SU-DHL-6 (cell line): Measurements from ENCODE around the gene IQGAP1.

ENCODE experiments used
- H2AFZ ChIP-seq: fragments of 200-600 bp; sonication (generic); 2 replicates; pipeline ENCODE4 v1.6.1; 2014; ENCODE audit warnings: low read depth, mild to moderate bottlenecking, moderate library complexity, mixed read lengths, antibody characterized with exemption, low read length; ENCODE audit not compliant: severe bottlenecking
- H3F3A ChIP-seq: fragments of 200-600 bp; shearing (Covaris generic); 2 replicates; pipeline ENCODE4 v1.6.0; 2016; ENCODE audit warnings: antibody characterized with exemption, mild to moderate bottlenecking; ENCODE audit not compliant: insufficient read depth
- H3K27ac ChIP-seq: fragments of 200-600 bp; sonication (generic); 2 replicates; pipeline ENCODE4 v1.5.1; 2016; ENCODE audit warnings: low read depth, mild to moderate bottlenecking, low read length, moderate library complexity, mixed read lengths
- H3K27me3 ChIP-seq: fragments of 200-600 bp; sonication (generic), shearing (Covaris generic); 2 replicates; pipeline ENCODE4 v1.6.0; 2014; ENCODE audit warnings: mild to moderate bottlenecking, low read length
- H3K36me3 ChIP-seq: fragments of 200-600 bp; sonication (generic); 2 replicates; pipeline ENCODE4 v1.6.1; 2014; ENCODE audit warnings: mild to moderate bottlenecking, low read length, mixed read lengths
- H3K4me2 ChIP-seq: fragments of 300-600, 200-600 bp; shearing (Covaris generic), sonication (generic); 2 replicates; pipeline ENCODE4 v1.6.0; 2014; ENCODE audit warnings: low read length, low read depth, mild to moderate bottlenecking; ENCODE audit not compliant: poor library complexity, severe bottlenecking
- H3K4me3 ChIP-seq: fragments of 200-600 bp; sonication (generic); 2 replicates; pipeline ENCODE4 v1.5.1; 2014; ENCODE audit warnings: antibody characterized with exemption, low read length, mild to moderate bottlenecking, mixed read lengths; ENCODE audit not compliant: insufficient read depth, poor library complexity, severe bottlenecking
- H3K79me2 ChIP-seq: fragments of 200-600 bp; sonication (generic); 2 replicates; pipeline ENCODE4 v1.6.1; 2014; ENCODE audit warnings: mild to moderate bottlenecking, low read length, moderate library complexity; ENCODE audit not compliant: insufficient read depth
- H3K9ac ChIP-seq: fragments of 200-600 bp; sonication (generic); 2 replicates; pipeline ENCODE4 v1.7.0; 2014; ENCODE audit warnings: mild to moderate bottlenecking, low read length
- H3K9me2 ChIP-seq: fragments of 200-600 bp; sonication (generic); replicated peaks from 2 replicates; pipeline ENCODE4 v1.6.1; 2014; ENCODE audit warnings: low read length; ENCODE audit not compliant: insufficient read depth
- H3K9me3 ChIP-seq: fragments of 200-600 bp; sonication (generic); 2 replicates; pipeline ENCODE4 v1.6.1; 2014; ENCODE audit warnings: low read length, mixed read lengths; ENCODE audit not compliant: insufficient read depth
- H4K20me1 ChIP-seq: fragments of 200-600 bp; sonication (generic); 2 replicates; pipeline ENCODE4 v1.6.1; 2014; ENCODE audit warnings: low read depth, mild to moderate bottlenecking, antibody characterized with exemption, low read length, moderate library complexity, mixed read lengths
- CTCF ChIP-seq: fragments of 200-600 bp; sonication (generic); IDR thresholded peaks from one replicate; pipeline ENCODE4 v1.5.1; 2017; ENCODE audit warnings: antibody characterized with exemption, mild to moderate bottlenecking, low read length, moderate library complexity; ENCODE audit not compliant: insufficient read depth, poor library complexity, severe bottlenecking
- EZH2phosphoT487 ChIP-seq: fragments of 200-600 bp; sonication (generic), shearing (Covaris generic); conservative IDR thresholded peaks from 2 replicates; pipeline ENCODE4 v1.6.1; 2018; ENCODE audit warnings: mild to moderate bottlenecking, antibody characterized with exemption, low read length, moderate library complexity, mixed read lengths

Gene IQGAP1

GRCh38 chr15:90529011-90529370 lies 140.9 kb downstream of the IQGAP1 start:
- Histone ChIP-seq H3K27ac (no peak overlapping the region), H3K9ac (no peak overlapping the region), H2AFZ (no peak overlapping the region), H3K4me2 (no peak overlapping the region), H3K27me3 (no peaks in the 10 kb centered on the region), H3K79me2 (no peaks in the 10 kb centered on the region), H3K36me3 (no peaks in the 10 kb centered on the region), H3K9me3 (no peaks in the 10 kb centered on the region), H4K20me1 (no peaks in the 10 kb centered on the region), H3K9me2 (no peaks in the 10 kb centered on the region), H3K4me3 (no peak overlapping the region), H3F3A (no peaks in the 10 kb centered on the region)
- no peak for TF ChIP-seq EZH2phosphoT487
- no peak for TF ChIP-seq CTCF

- H3K9me3 ChIP-seq = no peaks in the 10 kb centered on the region
- H3K79me2 ChIP-seq = no peaks in the 10 kb centered on the region
- no peak within 1 kb of the TSS for H3K27ac ChIP-seq
- H3F3A ChIP-seq = no peaks in the 10 kb centered on the region
- H3K27me3 ChIP-seq = no peaks in the 10 kb centered on the region
- no peaks in the 10 kb centered on the region for H3K36me3 ChIP-seq
- no peaks in the 10 kb centered on the region for H3K9me2 ChIP-seq
- peak within 1 kb of the TSS; percentile 46 for H3K9ac ChIP-seq
- peak within 1 kb of the TSS; percentile 57 for H3K4me3 ChIP-seq
- H4K20me1 ChIP-seq = no peaks in the 10 kb centered on the region
- peak within 1 kb of the TSS; percentile 66 for H2AFZ ChIP-seq
- peak within 1 kb of the TSS; percentile 55 for H3K4me2 ChIP-seq
- TF ChIP-seq EZH2phosphoT487 = no peak
- TF ChIP-seq CTCF = no peak
Observed at GRCh38 chr15:90529371-90530249, 141.6 kb downstream of the IQGAP1 start, which contains the start of gene CRTC3. Gene CRTC3 (plus strand): TSS chr15:90529923. CDS start chr15:90530072, 149 bp downstream.

- Histone ChIP-seq H3K9ac (peak overlapping the region; percentile 46), H3K9me3 (no peaks in the 10 kb centered on the region), H3K79me2 (no peaks in the 10 kb centered on the region), H3F3A (no peaks in the 10 kb centered on the region), H3K27me3 (no peaks in the 10 kb centered on the region), H2AFZ (peak overlapping the region; percentile 9), H3K4me2 (peak overlapping the region; percentile 55), H3K27ac (no peak overlapping the region), H3K4me3 (peak overlapping the region; percentile 57), H4K20me1 (no peaks in the 10 kb centered on the region), H3K9me2 (no peaks in the 10 kb centered on the region), H3K36me3 (no peaks in the 10 kb centered on the region)
- no peak for TF ChIP-seq EZH2phosphoT487
- no peak for TF ChIP-seq CTCF
Observed at GRCh38 chr15:90530250-90531051, 142.4 kb downstream of the IQGAP1 start.
